DND-41 (cell line): ENCODE results near the gene LEMD1.

Experiments
- ATAC-seq: fragments of 200-7000 bp; cut with Tn5 transposase; 3 replicates; pipeline ENCODE4 v1.9.1; 2021; ENCODE audit warnings: low read depth; ENCODE audit not compliant: insufficient read depth
- DNase-seq: peaks from one replicate; pipeline ENCODE4 v3.0.0-alpha.2; 2020
- H2AFZ ChIP-seq: 2 replicates; pipeline ENCODE4 v1.6.0; 2012; ENCODE audit warnings: low read depth, low read length
- H3K27ac ChIP-seq: 2 replicates; pipeline ENCODE4 v1.5.1; 2012; ENCODE audit warnings: low read length, inconsistent platforms
- H3K27me3 ChIP-seq: fragments of 200-600 bp; sonication (generic); 2 replicates; pipeline ENCODE4 v1.6.0; 2012; ENCODE audit warnings: low read length, mild to moderate bottlenecking, inconsistent platforms; ENCODE audit not compliant: insufficient read depth, poor library complexity
- H3K36me3 ChIP-seq: 2 replicates; pipeline ENCODE4 v1.5.1; 2012; ENCODE audit warnings: low read length, inconsistent platforms; ENCODE audit not compliant: insufficient read depth
- H3K4me1 ChIP-seq: 2 replicates; pipeline ENCODE4 v1.5.1; 2012; ENCODE audit warnings: mild to moderate bottlenecking, low read length; ENCODE audit not compliant: insufficient read depth
- H3K4me2 ChIP-seq: 2 replicates; pipeline ENCODE4 v1.6.0; 2012; ENCODE audit warnings: mild to moderate bottlenecking, moderate library complexity, low read length, inconsistent platforms; ENCODE audit not compliant: insufficient read depth
- H3K4me3 ChIP-seq, 2 experiments: fragments of 200-600 bp in 1 of 2; shearing (Covaris generic) in 1 of 2; 2 replicates each; pipeline ENCODE4 v1.5.1; 2012 to 2016; ENCODE audit warnings: inconsistent platforms in 2 of 2, low read length in 2 of 2, mild to moderate bottlenecking in 2 of 2, low read depth in 1 of 2, moderate library complexity in 1 of 2
- H3K79me2 ChIP-seq: 2 replicates; pipeline ENCODE4 v1.6.0; 2012; ENCODE audit warnings: low read length, inconsistent platforms; ENCODE audit not compliant: insufficient read depth
- H3K9ac ChIP-seq: 2 replicates; pipeline ENCODE4 v1.6.0; 2012; ENCODE audit warnings: low read depth, mild to moderate bottlenecking, inconsistent platforms, low read length, moderate library complexity
- H3K9me3 ChIP-seq: 2 replicates; pipeline ENCODE4 v1.5.1; 2012; ENCODE audit warnings: low read length, moderate library complexity, mild to moderate bottlenecking, inconsistent platforms; ENCODE audit not compliant: insufficient read depth, severe bottlenecking
- H4K20me1 ChIP-seq: 2 replicates; pipeline ENCODE4 v1.6.0; 2012; ENCODE audit warnings: low read length; ENCODE audit not compliant: insufficient read depth
- CTCF ChIP-seq: IDR thresholded peaks from 2 replicates; pipeline ENCODE4 v1.5.1; 2012; ENCODE audit warnings: borderline replicate concordance, low read length, moderate library complexity, mild to moderate bottlenecking; ENCODE audit not compliant: poor library complexity, severe bottlenecking; ENCODE audit errors: extremely low read depth
- EZH2 ChIP-seq: IDR thresholded peaks from 3 replicates; pipeline ENCODE4 v1.6.1; 2012; ENCODE audit warnings: borderline replicate concordance, low read depth, mild to moderate bottlenecking, moderate library complexity, low read length, inconsistent platforms; ENCODE audit not compliant: severe bottlenecking

LEMD1 gene

GRCh38 chr1:205451202-205451601 is 29.3 kb upstream of the LEMD1 start:
- H3K4me3 ChIP-seq: no peak overlapping the region
- no peak overlapping the region for H3K4me2 ChIP-seq
- DNase-seq (no peak), ATAC-seq (no peak)
- no peaks in the 10 kb centered on the region for H3K36me3 ChIP-seq
- peaks cover 8% of the 10 kb centered on the region for H4K20me1 ChIP-seq
- H3K9ac ChIP-seq: no peak overlapping the region
- peaks cover 32% of the 10 kb centered on the region for H3K27me3 ChIP-seq
- no peaks in the 10 kb centered on the region for H3K79me2 ChIP-seq
- no peaks in the 10 kb centered on the region for H3K9me3 ChIP-seq
- TF ChIP-seq CTCF: no peak
- no peak for TF ChIP-seq EZH2
- no peak overlapping the region for H3K27ac ChIP-seq
- H3K4me1 ChIP-seq: no peaks in the 10 kb centered on the region
- H2AFZ ChIP-seq: no peak overlapping the region

DNA sequence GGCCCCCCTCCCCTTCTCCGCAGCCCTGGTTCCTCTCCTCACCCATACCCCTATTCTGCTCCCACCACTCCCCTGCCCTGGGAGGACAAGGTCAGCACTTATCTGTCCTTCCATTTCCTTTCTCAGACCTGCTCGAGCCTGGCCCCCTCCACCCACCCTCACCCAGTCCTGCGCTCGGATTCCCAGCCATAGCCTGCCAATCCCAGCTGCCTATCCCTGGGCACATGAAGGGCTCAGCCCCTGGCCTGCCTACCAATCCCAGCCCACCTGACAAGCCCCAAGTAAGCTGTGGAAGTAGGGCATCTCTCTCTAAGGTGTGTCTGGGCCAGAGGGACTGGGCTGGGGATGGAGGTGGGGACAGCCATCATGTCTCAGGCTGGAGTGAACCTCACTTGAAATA is 28.6 kb upstream of the LEMD1 start:
- no peak for ATAC-seq
- no peaks in the 10 kb centered on the region for H3K36me3 ChIP-seq
- H3K27me3 ChIP-seq: peaks cover 33% of the 10 kb centered on the region
- no peak for DNase-seq
- H2AFZ ChIP-seq: no peak overlapping the region
- no peak for TF ChIP-seq CTCF
- no peak for TF ChIP-seq EZH2
- no peak overlapping the region for H3K27ac ChIP-seq
- H3K9ac ChIP-seq: no peak overlapping the region
- peaks cover 8% of the 10 kb centered on the region for H4K20me1 ChIP-seq
- no peaks in the 10 kb centered on the region for H3K4me1 ChIP-seq
- no peaks in the 10 kb centered on the region for H3K9me3 ChIP-seq
- no peak overlapping the region for H3K4me3 ChIP-seq
- no peak overlapping the region for H3K4me2 ChIP-seq
- H3K79me2 ChIP-seq: no peaks in the 10 kb centered on the region

DNA sequence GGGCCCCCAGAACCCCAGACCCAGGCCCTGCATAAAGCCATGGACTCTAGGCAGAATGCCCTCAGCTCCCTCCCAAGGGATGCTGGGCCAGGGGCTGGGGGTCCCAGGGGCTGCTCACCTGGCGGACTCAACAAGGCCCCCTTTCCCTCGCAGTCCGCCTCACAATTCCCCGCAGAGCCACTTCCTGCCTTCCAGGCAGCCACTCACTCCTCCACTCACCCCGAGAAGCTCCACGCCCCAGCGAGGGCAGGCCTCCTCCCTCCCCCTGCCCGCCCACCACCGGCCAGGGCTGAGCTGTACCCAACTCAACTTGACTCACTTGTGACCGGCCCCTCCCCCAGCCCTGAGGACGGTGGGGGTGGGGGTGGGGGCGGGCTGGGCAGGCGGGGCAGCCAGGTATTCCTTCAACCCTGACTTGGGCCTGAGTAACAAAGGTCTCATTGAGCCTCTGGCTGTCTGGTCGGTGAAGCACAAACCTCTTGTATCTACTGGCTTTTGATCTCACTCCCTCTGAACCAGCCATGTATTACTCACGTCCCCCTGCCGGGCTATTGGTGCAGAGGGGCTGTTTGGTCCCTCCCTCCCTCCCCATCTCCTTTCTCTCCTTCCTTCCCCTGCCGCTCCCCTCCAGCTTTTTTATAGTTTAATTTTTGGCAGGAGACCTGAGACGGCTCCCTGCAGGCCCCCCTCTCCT is 28.0 kb upstream of the LEMD1 start:
- H3K27me3 ChIP-seq: peaks cover 37% of the 10 kb centered on the region
- H3K4me2 ChIP-seq: no peak overlapping the region
- no peaks in the 10 kb centered on the region for H3K9me3 ChIP-seq
- no peak overlapping the region for H3K9ac ChIP-seq
- no peak for TF ChIP-seq CTCF
- TF ChIP-seq EZH2: no peak
- H3K36me3 ChIP-seq: no peaks in the 10 kb centered on the region
- no peaks in the 10 kb centered on the region for H3K4me1 ChIP-seq
- H4K20me1 ChIP-seq: peaks cover 5% of the 10 kb centered on the region; the same call in 1 of the 2 replicates
- no peak for ATAC-seq
- H3K79me2 ChIP-seq: no peaks in the 10 kb centered on the region
- no peak for DNase-seq
- H3K4me3 ChIP-seq: no peak overlapping the region
- H2AFZ ChIP-seq: no peak overlapping the region
- H3K27ac ChIP-seq: no peak overlapping the region
